Vagina (tissue), 2 donors: ENCODE results near the gene CAPN7.

Source experiments
- CTCF ChIP-seq, 3 experiments: fragments of 450-650 bp in 2 of 3; fragments of 200-600 bp in 1 of 3; sonication (generic) in 1 of 3; IDR thresholded peaks; one replicate each; pipeline ENCODE4 v1.5.1; 2017 to 2019; ENCODE audit warnings: antibody characterized with exemption in 3 of 3, mild to moderate bottlenecking in 2 of 3, moderate library complexity in 2 of 3
- POLR2A ChIP-seq, 2 donors: fragments of 450-650 bp; IDR thresholded peaks; one replicate each; pipeline ENCODE4 v1.6.1; 2017; ENCODE audit warnings: antibody characterized with exemption in 2 of 2, mild to moderate bottlenecking in 2 of 2, moderate library complexity in 2 of 2

GRCh38 chr3:15157441-15157840, 48.6 kb upstream of the CAPN7 start:
- TF ChIP-seq CTCF (IDR thresholded peaks at IDR 0.05) (no peak), POLR2A (IDR thresholded peaks at IDR 0.05) (no peak)
